HG02884 (cell line): ENCODE data around the gene GATAD2A.
A peak's percentile ranks its signal among the peaks of the same experiment; 100 is the strongest.
"Not testable (repeated sequence)": the region's sequence is repeated elsewhere in the genome, so short reads cannot be mapped to it uniquely, and the experiment has no call there.

Source experiments
- ATAC-seq: cut with Tn5 transposase; IDR thresholded peaks from one replicate; pipeline ENCODE4 v1.9.1; 2021; ENCODE audit warnings: mild to moderate bottlenecking, moderate library complexity; ENCODE audit not compliant: unreplicated experiment

The GATAD2A gene

GRCh38 chr19:19385896-19386869 lies 19.3 kb upstream of the GATAD2A start:
- ATAC-seq = no peak

GRCh38 chr19:19387108-19387507 lies 18.4 kb upstream of the GATAD2A start:
- ATAC-seq = no peak

- no peak for ATAC-seq
Measured at GRCh38 chr19:19388568-19389555, 16.6 kb upstream of the GATAD2A start.

GRCh38 chr19:19389683-19390082 lies 15.8 kb upstream of the GATAD2A start:
- not testable (repeated sequence) for ATAC-seq

GRCh38 chr19:19394333-19394732 lies 11.1 kb upstream of the GATAD2A start:
- ATAC-seq = not testable (repeated sequence)

- ATAC-seq = no peak
Measured at GRCh38 chr19:19399733-19400433, 5.6 kb upstream of the GATAD2A start.

GRCh38 chr19:19402656-19403372 lies 2.7 kb upstream of the GATAD2A start:
- ATAC-seq = no peak

- no peak for ATAC-seq
Measured at GRCh38 chr19:19403373-19403901, 2.0 kb upstream of the GATAD2A start.

- ATAC-seq = no peak
Measured at GRCh38 chr19:19405971-19406877, 749 bp downstream of the GATAD2A start.

GRCh38 chr19:19406878-19407632 lies 1.6 kb downstream of the GATAD2A start:
- ATAC-seq = no peak

- no peak for ATAC-seq
Measured at GRCh38 chr19:19407633-19407930, 2.1 kb downstream of the GATAD2A start.

GRCh38 chr19:19409205-19409604 lies 3.7 kb downstream of the GATAD2A start:
- no peak for ATAC-seq

- no peak for ATAC-seq
Measured at GRCh38 chr19:19409631-19410030, 4.2 kb downstream of the GATAD2A start.

- ATAC-seq = peak; percentile 49
Measured at GRCh38 chr19:19410553-19411550, 5.4 kb downstream of the GATAD2A start.

GRCh38 chr19:19416280-19416679 lies 10.8 kb downstream of the GATAD2A start:
- ATAC-seq = no peak

GRCh38 chr19:19417046-19417445 lies 11.6 kb downstream of the GATAD2A start:
- ATAC-seq = no peak

GRCh38 chr19:19417628-19418245 lies 12.3 kb downstream of the GATAD2A start:
- no peak for ATAC-seq
